ENCODE data around the gene KIZ.

The KIZ gene

GRCh38 chr20:21179757-21180156 is 53.9 kb downstream of the KIZ start:
- no peak for DNase-seq (ENCODE audit: low read depth)

- no peak for DNase-seq (ENCODE audit: low read depth)
Measured at GRCh38 chr20:21180248-21180647, 54.4 kb downstream of the KIZ start.

GRCh38 chr20:21181028-21181427 is 55.1 kb downstream of the KIZ start:
- DNase-seq (ENCODE audit: low read depth), result no peak

GRCh38 chr20:21182832-21183563 is 57.1 kb downstream of the KIZ start:
- no peak for DNase-seq (ENCODE audit: low read depth)

- no peak for DNase-seq (ENCODE audit: low read depth)
Measured at GRCh38 chr20:21183722-21184121, 57.8 kb downstream of the KIZ start.

GRCh38 chr20:21184819-21185218 is 58.9 kb downstream of the KIZ start:
- DNase-seq (ENCODE audit: low read depth), result no peak

GRCh38 chr20:21185849-21186248 is 60.0 kb downstream of the KIZ start:
- no peak for DNase-seq (ENCODE audit: low read depth)

GRCh38 chr20:21189761-21190523 is 64.1 kb downstream of the KIZ start:
- DNase-seq (ENCODE audit: low read depth), result no peak

- DNase-seq (ENCODE audit: low read depth), result no peak
Measured at GRCh38 chr20:21190869-21191268, 65.0 kb downstream of the KIZ start.

- DNase-seq (ENCODE audit: low read depth), result no peak
Measured at GRCh38 chr20:21191839-21192238, 66.0 kb downstream of the KIZ start.

GRCh38 chr20:21202259-21202658 is 76.4 kb downstream of the KIZ start:
- DNase-seq (ENCODE audit: low read depth), result no peak

GRCh38 chr20:21203088-21203656 is 77.3 kb downstream of the KIZ start:
- no peak for DNase-seq (ENCODE audit: low read depth)

GRCh38 chr20:21206584-21206983 is 80.7 kb downstream of the KIZ start:
- no peak for DNase-seq (ENCODE audit: low read depth)

- no peak for DNase-seq (ENCODE audit: low read depth)
Measured at GRCh38 chr20:21208999-21209398, 83.1 kb downstream of the KIZ start.

- DNase-seq (ENCODE audit: low read depth), result no peak
Measured at GRCh38 chr20:21209668-21210067, 83.8 kb downstream of the KIZ start.

- DNase-seq (ENCODE audit: low read depth), result no peak
Measured at GRCh38 chr20:21213691-21214090, 87.8 kb downstream of the KIZ start.

GRCh38 chr20:21214431-21214830 is 88.5 kb downstream of the KIZ start:
- DNase-seq (ENCODE audit: low read depth), result no peak

- DNase-seq (ENCODE audit: low read depth), result no peak
Measured at GRCh38 chr20:21219686-21220085, 93.8 kb downstream of the KIZ start.

GRCh38 chr20:21224217-21224616 is 98.3 kb downstream of the KIZ start:
- DNase-seq (ENCODE audit: low read depth), result no peak

- DNase-seq (ENCODE audit: low read depth), result no peak
Measured at GRCh38 chr20:21225215-21225947, 99.5 kb downstream of the KIZ start.

- no peak for DNase-seq (ENCODE audit: low read depth)
Measured at GRCh38 chr20:21228511-21228910, 102.6 kb downstream of the KIZ start.

GRCh38 chr20:21229163-21229562 is 103.3 kb downstream of the KIZ start:
- DNase-seq (ENCODE audit: low read depth), result no peak

- DNase-seq (ENCODE audit: low read depth), result no peak
Measured at GRCh38 chr20:21230220-21230619, 104.3 kb downstream of the KIZ start.
